NCI-H2196 treated with DMSO at 0.1 percent for 48 hours (cell line): ENCODE data around the gene NHS.
A peak's percentile ranks its signal among the peaks of the same experiment; 100 is the strongest.

ENCODE experiments used
- DNase-seq: peaks from one replicate; lab custom pipeline; 2025; ENCODE audit not compliant: unreplicated experiment; lab: John Stamatoyannopoulos, UW

NHS gene

GRCh38 chrX:17662391-17662790, 287.4 kb downstream of the NHS start:
- no peak for DNase-seq

- DNase-seq = no peak
Measured at GRCh38 chrX:17668929-17669328, 293.9 kb downstream of the NHS start.

- no peak for DNase-seq
Measured at GRCh38 chrX:17669458-17669857, 294.5 kb downstream of the NHS start.

- DNase-seq = no peak
Measured at GRCh38 chrX:17669891-17670290, 294.9 kb downstream of the NHS start.

- no peak for DNase-seq
Measured at GRCh38 chrX:17670874-17671273, 295.9 kb downstream of the NHS start.

- no peak for DNase-seq
Measured at GRCh38 chrX:17674601-17675000, 299.6 kb downstream of the NHS start.

GRCh38 chrX:17679261-17679660, 304.3 kb downstream of the NHS start:
- no peak for DNase-seq

- DNase-seq = no peak
Measured at GRCh38 chrX:17679820-17680219, 304.8 kb downstream of the NHS start.

GRCh38 chrX:17680732-17681413, 305.9 kb downstream of the NHS start:
- DNase-seq = no peak

- no peak for DNase-seq
Measured at GRCh38 chrX:17682259-17682658, 307.3 kb downstream of the NHS start.

- DNase-seq = no peak
Measured at GRCh38 chrX:17685026-17685425, 310.0 kb downstream of the NHS start.

GRCh38 chrX:17687648-17688047, 312.6 kb downstream of the NHS start:
- no peak for DNase-seq

GRCh38 chrX:17689971-17690409, 315.0 kb downstream of the NHS start:
- DNase-seq = peak; percentile 11

GRCh38 chrX:17692709-17693346, 317.8 kb downstream of the NHS start:
- peak; percentile 6 for DNase-seq

- DNase-seq = no peak
Measured at GRCh38 chrX:17697191-17697590, 322.2 kb downstream of the NHS start.

- DNase-seq = no peak
Measured at GRCh38 chrX:17700976-17701375, 326.0 kb downstream of the NHS start.

- DNase-seq = no peak
Measured at GRCh38 chrX:17703201-17703600, 328.2 kb downstream of the NHS start.

- DNase-seq = no peak
Measured at GRCh38 chrX:17705211-17705610, 330.2 kb downstream of the NHS start.

- no peak for DNase-seq
Measured at GRCh38 chrX:17706676-17707075, 331.7 kb downstream of the NHS start.

- no peak for DNase-seq
Measured at GRCh38 chrX:17707731-17708130, 332.7 kb downstream of the NHS start.

GRCh38 chrX:17710871-17711301, 335.9 kb downstream of the NHS start:
- no peak for DNase-seq

GRCh38 chrX:17713288-17713687, 338.3 kb downstream of the NHS start:
- no peak for DNase-seq

GRCh38 chrX:17718649-17719165, 343.7 kb downstream of the NHS start:
- DNase-seq = no peak
